ENCODE measurements around the gene KIAA1328.
"Not testable (repeated sequence)": the region's sequence is repeated elsewhere in the genome, so short reads cannot be mapped to it uniquely, and the experiment has no call there.

KIAA1328 gene

GRCh38 chr18:37139876-37140275, 310.9 kb downstream of the KIAA1328 start:
- TF ChIP-seq ZNF274 (IDR thresholded peaks at IDR 0.05; ENCODE audit: low read depth, low read length) = no peak
- H3K4me3 ChIP-seq (ENCODE audit: low read length) = no peak overlapping the region

- H3K4me3 ChIP-seq (ENCODE audit: low read length) = no peak overlapping the region
- TF ChIP-seq ZNF274 (IDR thresholded peaks at IDR 0.05; ENCODE audit: low read depth, low read length) = no peak
Measured at GRCh38 chr18:37144921-37145320, 316.0 kb downstream of the KIAA1328 start.

GRCh38 chr18:37156330-37156942, 327.5 kb downstream of the KIAA1328 start:
- no peak for TF ChIP-seq ZNF274 (IDR thresholded peaks at IDR 0.05; ENCODE audit: low read depth, low read length)
- no peak overlapping the region for H3K4me3 ChIP-seq (ENCODE audit: low read length)

GRCh38 chr18:37160038-37160820, 331.3 kb downstream of the KIAA1328 start:
- TF ChIP-seq ZNF274 (IDR thresholded peaks at IDR 0.05; ENCODE audit: low read depth, low read length) = no peak

GRCh38 chr18:37161491-37161890, 332.6 kb downstream of the KIAA1328 start:
- no peak overlapping the region for H3K4me3 ChIP-seq (ENCODE audit: low read length)
- no peak for TF ChIP-seq ZNF274 (IDR thresholded peaks at IDR 0.05; ENCODE audit: low read depth, low read length)

More at GRCh38 chr18:37160038-37160820, 331.3 kb downstream of the KIAA1328 start:
- no peak overlapping the region for H3K4me3 ChIP-seq (ENCODE audit: low read length)

- H3K4me3 ChIP-seq (ENCODE audit: low read length) = no peak overlapping the region
- no peak for TF ChIP-seq ZNF274 (IDR thresholded peaks at IDR 0.05; ENCODE audit: low read depth, low read length)
Measured at GRCh38 chr18:37162551-37162950, 333.6 kb downstream of the KIAA1328 start.

GRCh38 chr18:37163119-37163518, 334.2 kb downstream of the KIAA1328 start:
- no peak overlapping the region for H3K4me3 ChIP-seq (ENCODE audit: low read length)

GRCh38 chr18:37166491-37166890, 337.6 kb downstream of the KIAA1328 start:
- TF ChIP-seq ZNF274 (IDR thresholded peaks at IDR 0.05; ENCODE audit: low read depth, low read length) = no peak
- H3K4me3 ChIP-seq (ENCODE audit: low read length) = no peak overlapping the region

More at GRCh38 chr18:37163119-37163518, 334.2 kb downstream of the KIAA1328 start:
- TF ChIP-seq ZNF274 (IDR thresholded peaks at IDR 0.05; ENCODE audit: low read depth, low read length) = no peak

- not testable (repeated sequence) for H3K4me3 ChIP-seq (ENCODE audit: low read length)
Measured at GRCh38 chr18:37166966-37167365, 338.0 kb downstream of the KIAA1328 start.

- TF ChIP-seq ZNF274 (IDR thresholded peaks at IDR 0.05; ENCODE audit: low read depth, low read length) = no peak
- no peak overlapping the region for H3K4me3 ChIP-seq (ENCODE audit: low read length)
Measured at GRCh38 chr18:37170984-37171383, 342.1 kb downstream of the KIAA1328 start.

GRCh38 chr18:37173384-37173783, 344.5 kb downstream of the KIAA1328 start:
- TF ChIP-seq ZNF274 (IDR thresholded peaks at IDR 0.05; ENCODE audit: low read depth, low read length) = no peak

GRCh38 chr18:37175727-37176620, 347.0 kb downstream of the KIAA1328 start:
- TF ChIP-seq ZNF274 (IDR thresholded peaks at IDR 0.05; ENCODE audit: low read depth, low read length) = no peak
- H3K4me3 ChIP-seq (ENCODE audit: low read length) = no peak overlapping the region

More at GRCh38 chr18:37173384-37173783, 344.5 kb downstream of the KIAA1328 start:
- H3K4me3 ChIP-seq (ENCODE audit: low read length) = no peak overlapping the region

- no peak for TF ChIP-seq ZNF274 (IDR thresholded peaks at IDR 0.05; ENCODE audit: low read depth, low read length)
- H3K4me3 ChIP-seq (ENCODE audit: low read length) = no peak overlapping the region
Measured at GRCh38 chr18:37176621-37176934, 347.7 kb downstream of the KIAA1328 start.

GRCh38 chr18:37179384-37179783, 350.5 kb downstream of the KIAA1328 start:
- TF ChIP-seq ZNF274 (IDR thresholded peaks at IDR 0.05; ENCODE audit: low read depth, low read length) = no peak
- no peak overlapping the region for H3K4me3 ChIP-seq (ENCODE audit: low read length)

Measured in GM08714 (cell line).